ENCODE data around the gene MAST4.

Gene MAST4

DNA sequence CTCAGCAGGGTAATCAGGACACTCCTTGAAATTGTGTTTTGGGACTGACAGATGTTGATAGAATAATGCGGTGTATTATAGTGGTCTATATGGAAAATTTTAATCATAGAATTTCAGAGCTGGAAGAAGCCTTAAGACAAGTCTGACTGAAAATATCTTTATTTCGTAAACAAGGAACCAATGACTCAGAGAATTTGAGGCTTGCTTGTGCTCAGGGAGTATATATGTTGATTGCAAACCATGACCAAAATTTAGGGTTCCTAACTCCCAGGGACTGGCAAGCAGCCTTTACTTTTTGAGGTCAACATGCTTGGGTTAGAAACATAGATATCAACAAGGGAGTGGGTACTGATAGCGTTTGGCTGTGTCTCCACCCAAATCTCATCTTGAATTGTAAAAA, 313.2 kb downstream of the MAST4 start:
- DNase-seq (ENCODE audit: low read depth): no peak

DNA sequence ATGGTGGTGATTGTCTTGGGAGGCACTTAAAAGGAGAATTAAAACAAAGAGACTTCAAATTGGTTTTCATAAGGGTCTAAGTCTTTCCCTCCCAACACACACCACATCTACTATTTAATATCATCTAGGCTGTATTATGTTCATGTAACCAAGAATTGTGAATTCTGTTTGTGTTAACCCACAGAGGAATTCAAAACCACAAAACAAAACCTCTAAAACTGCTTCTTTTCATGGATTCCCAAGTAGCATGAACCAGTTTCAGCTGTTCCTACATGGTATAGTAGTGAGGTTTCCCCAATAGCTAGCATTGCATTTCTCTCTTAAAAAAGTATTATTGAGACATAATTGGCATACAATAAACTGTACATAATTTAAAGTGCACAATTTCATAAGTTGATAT, 316.6 kb downstream of the MAST4 start:
- no peak for DNase-seq (ENCODE audit: low read depth)

- DNase-seq (ENCODE audit: low read depth): no peak
These were observed 319.3 kb downstream of the MAST4 start for GRCh38 chr5:66915531-66915930.

GRCh38 chr5:66922881-66923280, 326.7 kb downstream of the MAST4 start:
- no peak for DNase-seq (ENCODE audit: low read depth)

DNA sequence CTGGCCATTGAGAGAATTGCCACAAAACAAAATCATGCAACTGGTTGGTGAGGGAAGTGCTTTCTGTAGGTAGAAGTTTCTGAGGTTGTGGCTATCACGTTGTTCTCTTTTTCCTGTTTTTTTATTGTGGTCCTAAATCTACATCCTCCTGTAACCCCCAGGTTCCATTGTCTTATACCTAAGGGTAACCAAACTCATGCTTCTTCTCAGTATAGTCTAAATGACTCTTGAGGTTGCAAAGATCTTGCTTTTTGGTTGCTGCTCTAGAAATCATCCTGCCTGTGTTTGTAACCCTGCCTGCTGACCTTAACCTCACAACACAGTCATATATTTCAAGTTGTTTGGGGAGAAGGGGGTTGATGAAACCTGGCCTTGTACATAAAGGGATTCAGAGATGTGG, 327.3 kb downstream of the MAST4 start:
- no peak for DNase-seq (ENCODE audit: low read depth)

DNA sequence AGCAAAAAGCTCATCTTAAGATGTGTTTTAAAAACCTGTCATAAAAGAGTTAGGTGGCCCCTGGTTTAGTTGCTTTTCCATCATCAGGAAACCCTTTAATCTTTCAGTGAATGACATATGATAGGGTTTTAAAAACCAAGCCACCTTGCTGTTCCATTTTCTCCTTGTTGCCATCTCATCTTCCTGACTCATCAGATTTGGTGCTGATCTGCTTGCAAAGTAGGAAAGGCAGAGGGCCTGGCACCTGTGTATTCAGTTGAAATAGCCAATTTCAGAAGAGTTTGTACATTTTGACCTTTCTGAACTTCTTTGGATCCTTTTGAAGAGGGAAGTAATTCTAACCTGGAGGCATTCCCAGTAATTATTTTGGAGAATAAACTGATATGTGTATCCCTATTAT, 327.7 kb downstream of the MAST4 start:
- no peak for DNase-seq (ENCODE audit: low read depth)

GRCh38 chr5:66927140-66927539, 330.9 kb downstream of the MAST4 start:
- no peak for DNase-seq (ENCODE audit: low read depth)

- DNase-seq (ENCODE audit: low read depth): no peak
These were observed 333.1 kb downstream of the MAST4 start for GRCh38 chr5:66929281-66929680.

DNA sequence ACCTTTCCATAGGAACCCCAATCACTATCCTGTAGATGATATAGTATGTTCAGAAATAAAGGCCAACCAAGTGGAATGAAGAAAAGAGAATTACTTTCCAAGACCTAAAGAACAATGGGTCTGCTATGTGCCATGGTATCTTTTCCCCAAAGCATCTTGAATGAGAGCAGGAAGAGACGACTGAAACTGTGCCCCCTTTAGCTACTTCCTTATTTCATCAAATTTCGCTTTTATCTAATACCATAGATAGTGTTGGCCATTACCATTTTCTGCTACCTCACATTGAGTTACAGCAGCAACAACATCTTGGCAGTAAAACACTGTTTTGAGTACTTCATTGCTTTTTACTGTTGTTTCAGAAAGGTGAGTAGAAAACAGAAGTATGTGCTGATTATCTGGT, 333.8 kb downstream of the MAST4 start:
- no peak for DNase-seq (ENCODE audit: low read depth)

- no peak for DNase-seq (ENCODE audit: low read depth)
These were observed 335.5 kb downstream of the MAST4 start for GRCh38 chr5:66931651-66932050.

GRCh38 chr5:66932457-66932856, 336.3 kb downstream of the MAST4 start:
- no peak for DNase-seq (ENCODE audit: low read depth)

- no peak for DNase-seq (ENCODE audit: low read depth)
These were observed 336.9 kb downstream of the MAST4 start for GRCh38 chr5:66933066-66933465.

DNA sequence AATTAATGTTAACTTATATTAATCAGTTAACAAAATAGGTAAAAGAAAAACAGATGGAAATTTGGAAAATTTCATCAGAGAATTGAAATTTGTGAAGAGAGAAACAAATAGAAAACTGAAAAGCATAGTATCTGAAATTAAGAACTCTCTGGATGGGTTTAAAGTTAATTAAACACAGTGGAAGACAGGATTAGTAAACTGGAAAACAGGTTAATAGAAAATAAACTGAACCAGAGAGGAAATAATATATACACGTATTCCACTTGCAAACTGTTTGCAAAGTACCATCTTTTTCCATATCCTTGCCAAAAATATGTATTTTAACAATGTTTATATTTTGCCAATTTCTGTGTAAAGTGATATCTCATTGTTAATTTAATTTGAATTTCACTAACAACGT, 342.9 kb downstream of the MAST4 start:
- DNase-seq (ENCODE audit: low read depth): no peak

- DNase-seq (ENCODE audit: low read depth): no peak
These were observed 349.5 kb downstream of the MAST4 start for GRCh38 chr5:66945389-66946349.

DNA sequence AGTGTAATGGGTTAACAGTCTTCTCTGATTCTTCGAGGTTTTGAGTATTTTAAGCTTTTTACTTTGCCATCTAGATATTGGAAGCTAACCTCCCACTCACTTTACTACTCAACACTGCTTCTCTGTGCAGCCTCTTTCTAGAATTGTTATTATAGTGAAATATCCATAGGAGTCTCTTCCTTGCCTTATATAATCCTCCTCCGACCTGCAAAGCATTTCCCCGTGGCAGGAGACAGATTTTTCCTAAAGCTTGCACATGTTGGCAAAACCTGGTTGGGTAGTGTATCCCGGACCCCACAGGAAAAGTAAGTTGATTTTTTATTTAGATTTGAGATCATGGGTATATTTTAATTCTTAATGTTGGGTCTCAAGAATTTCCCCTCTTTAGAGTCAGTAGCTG, 351.3 kb downstream of the MAST4 start:
- no peak for DNase-seq (ENCODE audit: low read depth)

- no peak for DNase-seq (ENCODE audit: low read depth)
These were observed 352.9 kb downstream of the MAST4 start for GRCh38 chr5:66949066-66949465.

DNA sequence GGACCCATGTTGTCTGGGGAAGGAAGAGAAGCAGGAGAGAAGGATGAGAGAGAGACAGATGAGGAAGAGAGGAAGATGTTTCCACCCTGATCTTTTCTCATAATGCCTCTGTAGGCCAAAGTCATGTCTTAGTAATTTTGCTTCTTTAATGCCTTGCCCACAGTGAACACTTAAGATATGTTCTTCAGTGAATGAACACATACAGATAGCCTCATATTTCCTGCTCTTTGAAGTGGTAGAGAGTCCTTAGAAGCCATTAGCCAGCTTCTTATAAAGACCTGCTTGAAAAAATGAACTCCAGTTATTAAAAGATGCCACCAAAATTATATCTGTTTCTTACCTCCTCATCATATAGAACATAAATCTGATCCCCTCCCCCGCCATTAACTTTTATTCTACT, 356.0 kb downstream of the MAST4 start:
- DNase-seq (ENCODE audit: low read depth): no peak

- no peak for DNase-seq (ENCODE audit: low read depth)
These were observed 360.2 kb downstream of the MAST4 start for GRCh38 chr5:66956439-66956838.

DNA sequence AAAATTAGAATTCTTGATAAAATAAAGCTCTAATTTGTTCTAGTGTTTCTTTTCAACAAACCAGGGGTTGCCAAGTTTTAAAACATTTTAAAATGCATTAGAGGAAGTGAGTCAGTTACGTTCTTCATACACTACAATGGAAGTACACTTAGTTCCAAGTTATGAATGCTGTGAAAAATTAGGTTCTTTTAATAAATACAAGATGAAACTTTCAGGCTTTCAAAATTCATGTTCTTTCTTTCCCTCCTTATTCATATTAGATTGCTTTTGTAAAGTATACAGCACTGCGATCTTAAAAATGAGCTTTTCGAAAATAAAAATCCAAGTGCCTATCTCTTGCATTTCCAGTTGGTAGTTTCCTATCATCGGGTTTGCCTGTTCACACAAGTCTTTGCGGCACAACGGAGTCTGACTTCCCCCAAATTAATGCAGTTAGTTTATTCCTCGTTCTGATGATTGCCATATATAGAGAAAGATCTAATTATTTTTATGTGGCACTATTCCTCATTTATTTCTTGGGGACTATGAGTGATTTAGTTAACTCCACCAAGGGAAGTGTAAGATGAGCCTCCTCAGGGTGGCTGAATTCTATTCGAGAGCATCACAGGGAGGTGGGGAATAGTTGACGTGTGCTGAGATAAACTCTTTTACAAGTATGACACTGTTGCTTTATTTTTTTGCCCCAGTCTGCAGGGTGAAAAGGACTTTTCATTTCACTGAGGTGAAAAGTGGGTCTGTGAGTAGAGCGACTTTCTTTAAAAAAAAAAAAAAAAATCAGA, 362.2 kb downstream of the MAST4 start:
- DNase-seq (ENCODE audit: low read depth): no peak

- DNase-seq (ENCODE audit: low read depth): no peak
These were observed 362.9 kb downstream of the MAST4 start for GRCh38 chr5:66958980-66959641.

DNA sequence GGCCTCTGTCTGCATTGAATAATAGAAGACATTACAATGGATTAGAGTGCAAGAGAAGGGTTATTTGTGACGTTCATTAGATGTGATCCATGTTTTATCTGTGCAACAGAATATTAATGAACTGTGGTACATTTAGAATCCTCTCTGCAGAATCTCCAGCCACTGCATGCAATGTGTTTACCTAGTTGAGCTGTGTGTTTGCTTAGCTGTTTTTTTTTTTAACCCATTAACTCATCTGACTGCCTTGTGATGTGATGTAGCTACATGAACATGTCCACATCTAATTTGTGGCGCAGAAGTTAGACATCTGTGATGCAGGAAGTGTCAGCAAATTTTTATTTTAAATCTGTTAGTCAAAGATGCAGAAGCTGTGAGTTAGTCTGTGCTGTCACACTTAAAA, 363.5 kb downstream of the MAST4 start:
- no peak for DNase-seq (ENCODE audit: low read depth)

- DNase-seq (ENCODE audit: low read depth): no peak
These were observed 364.4 kb downstream of the MAST4 start for GRCh38 chr5:66960369-66961137.
